ENCODE results near the gene RRP9.

- TF ChIP-seq POLR2AphosphoS5 (IDR thresholded peaks at IDR 0.05; ENCODE audit: borderline replicate concordance, low read depth, low read length) (no peak), FOXP2 (optimal IDR thresholded peaks at IDR 0.05; ENCODE audit: control extremely low read depth, extremely low read length, insufficient read depth) (no peak), EZH2 (IDR thresholded peaks at IDR 0.05) (no peak)
Observed at GRCh38 chr3:51945926-51946705, 4.4 kb upstream of the RRP9 start.

All from SK-N-MC (cell line).